ENCODE results near the gene CCSER1. TPM values are rescaled to one million over a fixed set of nuclear protein-coding genes. Genes with fewer than 3 reads are reported as not detected.
A peak's percentile ranks its signal among the peaks of the same experiment; 100 is the strongest.

CCSER1 gene
- total and polyA plus RNA-seq, 2 of the 8 experiments (the other 6 are each of a cell fraction or from before 2014, with no cell fraction given) = 0.26 to 0.84 TPM

- Histone ChIP-seq H3K9ac (replicated peaks in 1 of 4; ENCODE audit: extremely low read depth in 1 of 4, low read depth in 3 of 4, low read length in 3 of 4) (no peak overlapping the region), H3K14ac (ENCODE audit: insufficient read length) (no peak overlapping the region), H2BK15ac (ENCODE audit: low read length) (no peak overlapping the region), H2BK12ac (ENCODE audit: low read depth, low read length) (no peak overlapping the region), H3K4me3 (ENCODE audit: extremely low read depth in 1 of 4, insufficient read depth in 2 of 4, low read depth in 3 of 4, low read length in 4 of 4) (no peak overlapping the region), H3K36me3 (ENCODE audit: control insufficient read depth in 2 of 4, insufficient read depth in 4 of 4, low read length in 3 of 4) (no peaks in the 10 kb centered on the region), H2BK120ac (replicated peaks; ENCODE audit: low read depth, low read length) (no peak overlapping the region), H3K4me1 (replicated peaks in 1 of 4; ENCODE audit: control insufficient read depth in 3 of 4, insufficient read depth in 4 of 4, low read length in 3 of 4) (no peaks in the 10 kb centered on the region), H3K27ac (ENCODE audit: low read depth, low read length) (no peak overlapping the region), H4K91ac (replicated peaks; ENCODE audit: insufficient read length, low read length) (no peak overlapping the region), H2AK5ac (ENCODE audit: low read depth, low read length) (no peak overlapping the region), H3K4me2 (ENCODE audit: insufficient read depth in 1 of 2, low read depth in 2 of 2, low read length in 2 of 2) (no peak overlapping the region), H3K18ac (ENCODE audit: extremely low read depth, low read length) (no peak overlapping the region), H4K8ac (ENCODE audit: extremely low read depth, insufficient read depth, low read length) (no peak overlapping the region), H3K27me3 (replicated peaks in 1 of 4; ENCODE audit: control insufficient read depth in 3 of 4, extremely low read depth in 1 of 4, insufficient read depth in 3 of 4, low read length in 3 of 4) (no peaks in the 10 kb centered on the region), H3K79me2 (ENCODE audit: control insufficient read depth in 1 of 2, insufficient read depth in 2 of 2, low read length in 2 of 2) (no peaks in the 10 kb centered on the region), H3K56ac (replicated peaks; ENCODE audit: insufficient read length, low read depth, low read length) (no peak overlapping the region), H2AFZ (ENCODE audit: low read length) (peak overlapping the region; percentile 80; the same call in 1 of the 2 replicates), H4K5ac (ENCODE audit: insufficient read length, low read depth, low read length) (no peak overlapping the region), H4K20me1 (replicated peaks in 1 of 2; ENCODE audit: control insufficient read depth in 1 of 2, insufficient read depth in 2 of 2, low read length in 2 of 2) (no peaks in the 10 kb centered on the region), H3K79me1 (ENCODE audit: low read depth, low read length) (no peaks in the 10 kb centered on the region), H3K23ac (ENCODE audit: insufficient read length) (no peak overlapping the region), H2BK5ac (ENCODE audit: low read depth, low read length) (no peak overlapping the region), H3K9me3 (ENCODE audit: insufficient read depth in 2 of 2, low read depth in 1 of 2, low read length in 1 of 2) (no peaks in the 10 kb centered on the region), H3K23me2 (ENCODE audit: low read depth, low read length) (no peaks in the 10 kb centered on the region; the same call in 1 of the 2 replicates), H3K4ac (replicated peaks; ENCODE audit: insufficient read length, low read depth, low read length) (no peak overlapping the region), H2BK20ac (ENCODE audit: low read length) (no peak overlapping the region)
- CTCF ChIA-PET (ENCODE audit: partially characterized antibody) = no interaction called here
- POLR2A ChIA-PET (ENCODE audit: partially characterized antibody) = no interaction called here
- 82% methylated on average over 2 of the region's 2 CpGs; no CpG with 5 or more reads in 1 of the 2 experiments for WGBS, 2 experiments (ENCODE audit: extremely low coverage in 1 of 2, insufficient coverage in 1 of 2, insufficient read length in 1 of 2, insufficient replicate concordance in 2 of 2, low coverage in 1 of 2, low lambda C conversion rate in 2 of 2, missing lambda C conversion rate in 1 of 2)
- DNase-seq (ENCODE audit: low read depth in 1 of 2, low spot score in 2 of 2) (no peak), FAIRE-seq (no peak)
- no peak for TF ChIP-seq TAF7 (optimal IDR thresholded peaks at IDR 0.05; ENCODE audit: borderline replicate concordance, low read depth, low read length)
- no peak for TF ChIP-seq YY1 (IDR thresholded peaks at IDR 0.05; ENCODE audit: low read depth, low read length)
- no peak for TF ChIP-seq MAFK (IDR thresholded peaks at IDR 0.05; ENCODE audit: low read depth, low read length)
- TF ChIP-seq GABPA (IDR thresholded peaks at IDR 0.05; ENCODE audit: borderline replicate concordance, insufficient read depth, low read length) = no peak
- no peak for TF ChIP-seq PHF8 (conservative IDR thresholded peaks at IDR 0.05; ENCODE audit: low read depth, low read length)
- TF ChIP-seq SAP30 (IDR thresholded peaks at IDR 0.05; ENCODE audit: insufficient read depth, insufficient replicate concordance, low read length) = no peak
- no peak for TF ChIP-seq CHD1 (IDR thresholded peaks at IDR 0.05; ENCODE audit: low read depth, low read length)
- no peak for TF ChIP-seq MAX (IDR thresholded peaks at IDR 0.05)
- TF ChIP-seq CHD2 (IDR thresholded peaks at IDR 0.05; ENCODE audit: low read length) = no peak
- no peak for TF ChIP-seq ZNF274 (IDR thresholded peaks at IDR 0.05; ENCODE audit: borderline replicate concordance, extremely low read depth, low read length)
- TF ChIP-seq SP4 (IDR thresholded peaks at IDR 0.05; ENCODE audit: low read length) = no peak
Observed at GRCh38 chr4:91302120-91302519, 1174.9 kb downstream of the CCSER1 start.
